CD4-positive, alpha-beta T cell treated with Interleukin-15 for 4 hours (primary cell): ENCODE measurements around the gene CPA2.

Source experiments
- DNase-seq: peaks from one replicate; pipeline ENCODE4 v3.0.0-alpha.2; 2020; ENCODE audit warnings: low spot score

CPA2 gene

GRCh38 chr7:130256704-130257103, 10.0 kb upstream of the CPA2 start:
- DNase-seq, result no peak

- no peak for DNase-seq
Measured at GRCh38 chr7:130258494-130259078, 8.1 kb upstream of the CPA2 start.

- no peak for DNase-seq
Measured at GRCh38 chr7:130262448-130262847, 4.2 kb upstream of the CPA2 start.

GRCh38 chr7:130263130-130263529, 3.5 kb upstream of the CPA2 start:
- no peak for DNase-seq

- no peak for DNase-seq
Measured at GRCh38 chr7:130266961-130267321, 278 bp downstream of the CPA2 start.

- no peak for DNase-seq
Measured at GRCh38 chr7:130268463-130269317, 2.0 kb downstream of the CPA2 start.

GRCh38 chr7:130269318-130269694, 2.6 kb downstream of the CPA2 start:
- DNase-seq, result no peak

- DNase-seq, result no peak
Measured at GRCh38 chr7:130270947-130271800, 4.5 kb downstream of the CPA2 start.

GRCh38 chr7:130272381-130273080, 5.9 kb downstream of the CPA2 start:
- no peak for DNase-seq

- no peak for DNase-seq
Measured at GRCh38 chr7:130273081-130273932, 6.6 kb downstream of the CPA2 start.

GRCh38 chr7:130273933-130274255, 7.2 kb downstream of the CPA2 start:
- DNase-seq, result no peak

- DNase-seq, result no peak
Measured at GRCh38 chr7:130274296-130274695, 7.6 kb downstream of the CPA2 start.

- DNase-seq, result no peak
Measured at GRCh38 chr7:130274983-130275591, 8.4 kb downstream of the CPA2 start.

- DNase-seq, result no peak
Measured at GRCh38 chr7:130275826-130276297, 9.2 kb downstream of the CPA2 start.

GRCh38 chr7:130276796-130277762, 10.4 kb downstream of the CPA2 start:
- DNase-seq, result no peak

- no peak for DNase-seq
Measured at GRCh38 chr7:130277763-130278643, 11.3 kb downstream of the CPA2 start.

- DNase-seq, result no peak
Measured at GRCh38 chr7:130278860-130279259, 12.2 kb downstream of the CPA2 start.

GRCh38 chr7:130279286-130279685, 12.6 kb downstream of the CPA2 start:
- no peak for DNase-seq

GRCh38 chr7:130279906-130280305, 13.2 kb downstream of the CPA2 start:
- no peak for DNase-seq
